Fibroblast of skin of right quadriceps (primary cell): ENCODE data around the gene FGFR3.

Experiments used
- DNase-seq: peaks from one replicate; pipeline ENCODE4 v3.0.0-alpha.2; 2013

The FGFR3 gene

DNA sequence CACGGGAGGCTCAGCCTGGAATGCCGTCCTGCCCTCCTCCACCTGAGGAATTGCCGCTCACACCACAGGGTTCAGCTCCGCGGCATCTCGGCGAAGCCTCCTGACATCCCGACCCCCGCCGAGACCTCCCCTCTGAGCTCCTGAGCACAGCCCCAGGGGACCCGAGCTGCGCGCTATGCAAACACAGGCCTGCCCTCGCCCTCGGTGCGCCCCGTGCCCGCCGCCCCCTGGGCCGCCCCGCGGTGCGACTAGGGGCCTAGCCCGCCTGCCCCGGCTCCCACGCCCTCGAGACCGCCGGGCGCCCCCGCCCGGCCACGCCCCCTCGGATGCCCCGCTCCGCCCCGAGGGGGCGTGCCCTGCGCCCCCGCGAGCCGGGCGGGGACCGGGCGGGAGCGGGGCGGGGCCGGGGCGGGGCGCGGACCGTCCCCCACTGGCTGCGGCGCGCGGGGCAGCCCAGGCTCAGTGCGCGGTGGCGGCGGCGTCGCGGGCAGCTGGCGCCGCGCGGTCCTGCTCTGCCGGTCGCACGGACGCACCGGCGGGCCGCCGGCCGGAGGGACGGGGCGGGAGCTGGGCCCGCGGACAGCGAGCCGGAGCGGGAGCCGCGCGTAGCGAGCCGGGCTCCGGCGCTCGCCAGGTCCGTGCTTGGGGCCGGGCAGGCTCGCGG is at the start of gene FGFR3:
TSS of gene FGFR3 (plus strand) at position 462 of the 664 bp plus-strand sequence. CDS start 642 bp downstream, outside the sequence.
- DNase-seq = peak; percentile 36

DNA sequence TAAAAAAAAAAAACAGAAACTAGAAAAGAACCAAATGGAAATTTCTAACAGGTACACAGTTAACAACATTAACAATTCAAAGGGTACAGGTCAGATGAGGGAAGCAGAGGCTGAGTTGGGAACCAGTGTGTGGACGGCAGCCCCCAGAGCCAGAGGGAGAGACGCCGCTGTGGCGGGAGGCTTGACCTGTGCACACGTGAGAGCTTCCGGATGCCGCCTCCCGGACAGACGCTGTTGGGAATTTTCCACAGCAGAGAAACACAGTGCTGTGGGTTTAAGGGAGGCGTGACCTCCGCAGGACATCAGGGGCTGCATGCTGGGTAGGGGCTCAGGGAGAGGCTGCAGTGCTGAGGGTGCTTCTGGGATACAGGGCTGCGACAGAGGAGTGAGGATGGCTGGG is 49.5 kb upstream of the FGFR3 start:
- no peak for DNase-seq

DNA sequence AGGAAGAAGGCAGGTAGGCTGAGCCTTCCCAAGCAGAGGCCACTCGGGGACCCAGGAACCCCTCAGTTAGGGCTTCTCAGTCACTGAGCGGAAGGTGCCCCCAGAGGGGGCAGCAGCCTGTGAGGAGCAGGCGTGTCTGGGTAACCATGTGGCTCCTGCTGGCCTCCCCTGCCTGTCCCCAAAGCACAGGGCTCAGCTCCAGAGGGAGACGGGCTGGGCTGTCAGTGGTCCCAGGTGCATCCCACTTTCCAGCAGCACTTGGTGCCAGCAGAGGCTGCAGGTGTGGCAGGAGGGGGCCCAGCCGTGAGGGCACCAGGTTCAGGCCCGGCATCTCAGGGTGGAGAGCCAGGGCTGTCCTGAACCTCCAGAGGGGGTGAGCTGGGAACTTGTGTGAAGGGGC is 49.1 kb upstream of the FGFR3 start:
- no peak for DNase-seq

DNA sequence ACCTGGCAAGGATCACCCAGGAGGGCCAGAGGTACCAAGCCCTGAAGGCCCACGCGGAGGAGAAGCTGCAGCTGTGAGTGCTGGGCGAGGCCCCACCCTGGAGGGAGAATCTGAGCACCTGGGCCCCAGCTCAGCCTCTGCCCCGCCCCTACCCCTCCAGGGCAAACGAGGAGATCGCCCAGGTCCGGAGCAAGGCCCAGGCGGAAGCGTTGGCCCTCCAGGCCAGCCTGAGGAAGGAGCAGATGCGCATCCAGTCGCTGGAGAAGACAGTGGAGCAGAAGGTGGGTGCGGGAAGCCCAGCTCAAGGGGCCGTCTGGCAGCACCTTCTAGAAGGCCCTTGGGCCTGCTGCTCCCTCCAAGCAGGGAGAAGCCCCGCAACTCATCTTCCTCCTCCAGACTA is 48.5 kb upstream of the FGFR3 start:
- DNase-seq = no peak

DNA sequence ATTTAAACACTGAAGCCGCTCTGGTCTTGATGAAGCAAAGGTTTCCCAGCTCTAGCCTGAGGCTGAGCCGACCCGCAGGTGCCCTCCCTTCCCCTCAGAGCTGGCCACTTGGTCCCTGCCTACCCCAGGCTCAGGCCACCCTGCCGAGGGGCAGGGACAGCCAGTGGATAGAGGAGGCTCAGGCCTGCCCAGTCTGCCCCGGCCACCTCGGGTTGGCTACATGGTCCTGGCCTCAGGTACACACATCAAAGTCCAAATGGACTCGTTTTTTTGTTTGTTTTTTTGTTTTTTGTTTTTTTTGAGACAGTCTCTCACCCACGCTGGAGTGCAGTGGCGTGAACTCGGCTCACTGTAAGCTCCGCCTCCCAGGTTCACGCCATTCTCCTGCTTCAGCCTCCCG is 47.9 kb upstream of the FGFR3 start:
- no peak for DNase-seq

DNA sequence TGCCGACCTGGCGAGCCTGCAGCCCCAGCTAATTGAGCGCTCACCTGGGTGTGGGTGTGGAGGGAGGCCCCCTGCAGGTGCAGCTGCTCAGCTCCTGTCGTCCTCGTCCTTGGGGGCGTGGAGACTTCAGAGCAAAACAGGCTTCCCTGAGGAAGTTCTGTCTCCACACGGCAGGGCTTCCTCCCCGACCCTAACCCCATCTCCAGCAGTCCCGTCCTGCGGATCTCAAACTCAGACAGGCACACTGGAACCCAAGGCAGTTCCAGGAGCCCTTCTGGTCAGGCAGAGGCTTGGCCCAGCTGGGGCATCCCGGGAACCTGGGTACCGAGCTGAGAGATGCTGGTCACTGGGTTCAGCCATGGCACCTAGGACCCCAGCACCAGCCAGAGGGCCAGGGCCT is 47.4 kb upstream of the FGFR3 start:
- DNase-seq = no peak

DNA sequence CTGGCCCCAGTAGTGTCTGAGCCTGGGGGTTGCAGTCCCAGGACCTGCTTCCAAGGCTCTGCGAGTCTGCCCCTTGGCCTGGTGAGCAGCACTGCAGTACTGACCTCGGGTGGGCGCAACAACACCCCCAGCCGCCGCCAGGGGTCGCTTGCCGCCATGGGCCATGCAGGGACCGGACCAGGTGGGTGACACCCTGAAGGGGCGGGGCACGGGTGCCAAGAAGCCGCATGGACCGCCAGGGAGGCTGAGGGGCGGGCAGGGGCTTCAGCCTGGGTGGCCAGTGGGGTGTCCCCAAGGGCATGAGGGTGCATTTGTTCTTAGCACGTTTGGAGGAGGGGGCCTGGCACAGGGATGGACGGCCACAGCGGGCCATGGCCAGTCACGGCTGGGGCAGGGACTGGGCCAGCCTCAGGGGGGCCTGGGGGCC is 46.8 kb upstream of the FGFR3 start:
- DNase-seq = peak; percentile 56

DNA sequence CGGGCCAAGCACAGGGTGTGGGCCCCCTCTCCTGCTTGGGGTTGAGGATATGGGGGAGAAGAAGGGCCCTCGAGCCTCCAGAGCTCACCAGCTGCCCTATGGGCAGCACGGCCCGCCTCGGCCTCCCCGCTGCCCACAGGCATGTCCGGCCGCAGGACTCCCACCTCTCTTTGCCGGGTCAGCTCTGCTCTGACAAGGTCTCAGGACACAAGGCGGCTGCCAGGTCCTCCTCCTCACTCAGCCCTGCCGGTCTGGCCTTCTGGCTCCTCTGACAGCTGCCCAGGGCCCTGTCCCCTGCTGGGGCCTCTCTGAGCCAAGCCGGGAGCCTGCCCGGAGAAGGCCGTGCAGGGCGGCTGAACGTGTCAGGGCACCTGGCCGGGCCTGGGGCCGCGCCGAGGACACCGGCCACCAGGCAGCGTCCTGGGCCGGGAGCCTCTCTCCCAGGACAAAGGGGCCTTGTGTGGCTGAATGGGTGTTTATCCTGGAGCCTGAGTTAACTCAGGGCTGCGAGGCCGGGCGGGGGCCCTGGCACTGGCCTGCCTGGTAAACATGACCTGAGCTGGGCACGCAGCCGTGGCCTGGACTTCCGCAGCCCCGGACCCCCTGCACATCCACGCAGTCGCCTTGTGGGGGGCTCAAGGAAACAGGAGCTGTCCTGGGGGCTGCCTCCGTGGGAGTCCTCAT is 46.0 kb upstream of the FGFR3 start:
- DNase-seq = no peak

DNA sequence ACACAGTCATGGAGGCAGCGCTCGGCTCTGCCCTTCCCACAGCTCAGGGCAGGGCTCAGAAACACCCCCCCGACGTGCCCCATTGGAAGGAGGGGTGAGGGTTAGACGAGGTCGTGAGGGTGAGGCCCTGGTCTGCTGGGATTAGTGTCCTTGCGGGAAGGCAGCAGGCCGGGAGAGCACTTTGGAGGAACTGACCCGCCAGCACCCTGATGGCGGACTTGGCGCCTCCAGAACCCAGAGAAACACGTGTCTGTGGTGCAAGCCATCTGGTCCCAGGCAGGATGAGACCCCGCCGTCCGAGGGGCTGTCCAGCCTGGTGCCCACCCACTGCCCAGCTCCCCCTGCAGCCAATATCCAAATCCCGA is 45.5 kb upstream of the FGFR3 start:
- DNase-seq = no peak

DNA sequence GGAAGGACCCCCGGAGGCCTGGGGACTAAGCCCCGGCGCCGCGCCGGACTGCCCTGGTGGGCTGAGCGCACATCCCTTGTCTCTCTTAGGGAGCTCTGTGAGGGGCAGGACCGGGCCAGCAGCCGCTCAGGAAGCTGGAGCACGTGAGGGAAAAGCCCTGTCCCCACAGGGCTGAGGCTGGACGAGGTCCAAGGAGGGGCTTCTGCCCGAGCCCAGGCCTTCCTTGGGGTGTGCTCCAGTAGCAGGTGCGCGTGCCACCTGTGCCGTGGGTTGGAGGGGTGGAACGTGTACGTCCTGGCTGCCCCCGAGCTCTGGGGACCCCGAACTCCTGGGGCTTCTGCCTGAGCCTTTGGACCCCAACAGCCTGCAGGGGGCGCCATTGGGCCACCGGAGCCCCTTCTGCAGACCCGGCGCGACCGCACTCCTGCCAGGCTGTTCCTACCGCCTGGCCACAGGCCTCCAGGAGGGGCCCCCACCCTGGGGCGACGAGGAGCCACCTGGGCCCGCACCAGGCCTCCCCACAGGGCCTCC is 44.6 kb upstream of the FGFR3 start:
- DNase-seq = peak; percentile 56

DNA sequence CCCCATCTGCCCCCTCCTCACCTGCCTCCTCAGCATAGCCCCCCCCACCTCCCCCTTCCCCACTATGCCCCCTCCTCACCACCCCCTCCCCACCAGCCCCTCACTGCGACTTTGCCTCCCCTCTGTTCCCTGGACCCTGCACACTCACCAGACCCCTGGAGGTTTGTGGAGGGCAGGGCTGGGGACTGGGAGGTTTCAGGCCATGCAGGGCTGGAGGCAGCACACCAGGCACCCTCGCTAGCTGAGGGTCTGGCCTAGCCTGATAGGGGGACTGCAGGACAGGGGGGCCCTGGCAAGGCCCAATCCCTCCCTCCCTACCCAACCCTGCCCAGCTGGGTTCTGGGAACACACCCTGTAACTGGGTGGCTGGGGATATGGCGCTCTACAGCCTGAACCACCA is 43.7 kb upstream of the FGFR3 start:
- no peak for DNase-seq

DNA sequence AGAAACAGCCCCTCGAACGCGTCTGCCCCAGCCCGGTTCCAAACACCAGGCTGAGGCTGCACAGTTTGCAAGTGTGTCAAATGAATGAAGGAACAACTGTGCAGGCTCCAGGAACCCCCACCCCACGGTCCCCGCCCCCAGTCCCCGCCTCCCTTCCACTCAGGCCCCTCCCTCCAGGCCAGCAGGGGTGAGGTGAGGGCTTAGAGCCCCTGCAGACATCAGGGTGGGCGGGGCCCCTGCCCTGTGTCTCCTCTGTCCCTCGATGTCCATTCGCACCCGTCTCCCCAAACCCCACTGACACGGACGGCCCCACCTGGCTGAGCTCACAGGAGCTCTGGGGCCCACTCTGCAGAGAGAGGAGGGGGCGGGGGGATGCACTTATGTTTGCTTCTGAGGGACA is 43.3 kb upstream of the FGFR3 start:
- DNase-seq = no peak

DNA sequence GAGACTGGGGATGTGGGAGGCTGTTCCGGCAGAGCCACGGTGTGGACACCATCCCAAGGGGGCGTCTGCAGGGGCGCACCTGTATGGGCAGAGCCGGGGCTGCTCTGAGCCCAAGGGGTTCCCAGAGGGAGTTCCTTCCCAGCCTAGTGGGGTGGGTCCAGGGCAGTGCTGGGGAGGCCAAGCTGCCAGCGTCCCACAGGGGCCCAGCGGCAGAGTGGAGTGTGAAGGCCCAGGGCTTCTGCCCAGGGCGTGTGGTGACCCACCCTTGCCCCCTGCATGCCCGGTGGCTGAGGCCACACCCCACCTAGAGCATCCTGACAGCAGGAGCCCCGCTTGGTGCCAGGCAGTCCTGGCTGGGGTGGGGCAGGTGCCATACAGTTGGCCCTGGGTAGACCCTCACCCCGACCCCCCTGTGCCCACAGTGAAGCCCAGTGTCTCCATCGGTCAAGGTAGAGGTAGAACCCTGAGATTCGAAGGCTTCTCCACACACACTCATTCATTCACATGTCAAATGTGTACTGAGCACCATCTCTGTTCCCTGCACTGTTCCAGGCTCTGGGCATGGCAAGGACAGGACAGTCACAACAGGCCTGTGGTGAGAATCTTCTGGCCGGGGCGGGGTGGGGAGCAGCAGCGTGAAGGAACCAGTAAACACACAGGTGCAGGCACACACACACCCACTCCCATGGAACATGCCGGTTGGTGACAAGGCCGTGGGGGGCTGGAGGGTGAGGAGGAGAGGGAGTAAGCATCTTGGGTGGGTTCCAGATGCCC is 42.5 kb upstream of the FGFR3 start:
- DNase-seq = no peak

DNA sequence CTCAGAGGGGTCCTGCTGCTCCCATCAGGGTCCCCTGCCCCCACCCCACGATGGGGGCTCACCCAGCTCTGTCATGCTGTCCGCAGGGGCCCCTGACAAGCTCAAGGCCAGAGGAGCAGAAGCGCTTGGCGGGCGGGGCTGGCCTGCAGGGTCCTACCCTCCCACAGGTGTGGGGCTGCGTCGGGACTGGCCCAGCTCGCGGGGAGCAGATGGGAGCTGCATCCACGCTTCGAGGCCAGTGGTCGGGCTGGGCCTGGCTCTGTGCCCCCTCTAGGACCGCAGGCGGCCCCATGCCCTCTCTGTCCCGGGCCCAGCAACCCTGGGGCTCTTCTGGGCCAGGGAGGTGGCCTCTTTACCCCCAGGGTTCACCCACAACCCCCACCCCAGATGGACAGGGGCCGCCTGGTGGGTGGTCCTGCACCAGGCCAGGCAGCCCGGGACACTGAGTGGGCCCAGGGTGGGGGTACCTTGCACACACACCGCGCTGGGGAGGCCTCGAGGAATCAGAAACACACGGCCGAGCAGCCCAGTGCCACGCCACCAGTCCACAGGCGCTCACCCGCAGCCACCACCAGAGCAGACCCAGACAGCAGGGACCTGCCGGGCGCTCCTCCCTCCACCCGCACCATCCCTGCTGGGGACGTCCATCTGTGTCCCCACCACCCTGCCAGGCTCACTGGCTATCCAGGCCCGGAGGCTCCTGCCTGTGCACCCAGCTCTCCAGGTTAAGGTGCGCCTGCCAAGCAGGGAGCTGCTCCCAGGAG is 41.8 kb upstream of the FGFR3 start:
- no peak for DNase-seq

DNA sequence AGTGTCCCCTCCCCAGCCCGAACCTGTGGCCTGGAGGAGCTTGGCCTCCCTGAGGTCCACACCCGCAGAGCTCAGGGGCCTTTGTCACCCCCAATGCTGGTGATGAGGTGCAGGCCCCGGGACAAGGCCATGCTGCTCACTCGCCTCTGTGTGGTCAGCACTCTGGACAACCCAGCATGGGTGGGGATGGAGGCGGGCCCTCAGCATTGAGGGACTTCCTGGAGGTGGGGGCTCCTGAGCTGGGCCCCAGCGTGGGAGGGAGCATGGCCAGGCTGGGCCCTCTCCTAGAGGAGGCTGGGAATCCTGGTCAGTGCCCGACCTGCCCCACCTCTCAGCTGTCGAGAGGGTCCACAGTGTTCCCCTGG is 41.2 kb upstream of the FGFR3 start:
- DNase-seq = no peak

DNA sequence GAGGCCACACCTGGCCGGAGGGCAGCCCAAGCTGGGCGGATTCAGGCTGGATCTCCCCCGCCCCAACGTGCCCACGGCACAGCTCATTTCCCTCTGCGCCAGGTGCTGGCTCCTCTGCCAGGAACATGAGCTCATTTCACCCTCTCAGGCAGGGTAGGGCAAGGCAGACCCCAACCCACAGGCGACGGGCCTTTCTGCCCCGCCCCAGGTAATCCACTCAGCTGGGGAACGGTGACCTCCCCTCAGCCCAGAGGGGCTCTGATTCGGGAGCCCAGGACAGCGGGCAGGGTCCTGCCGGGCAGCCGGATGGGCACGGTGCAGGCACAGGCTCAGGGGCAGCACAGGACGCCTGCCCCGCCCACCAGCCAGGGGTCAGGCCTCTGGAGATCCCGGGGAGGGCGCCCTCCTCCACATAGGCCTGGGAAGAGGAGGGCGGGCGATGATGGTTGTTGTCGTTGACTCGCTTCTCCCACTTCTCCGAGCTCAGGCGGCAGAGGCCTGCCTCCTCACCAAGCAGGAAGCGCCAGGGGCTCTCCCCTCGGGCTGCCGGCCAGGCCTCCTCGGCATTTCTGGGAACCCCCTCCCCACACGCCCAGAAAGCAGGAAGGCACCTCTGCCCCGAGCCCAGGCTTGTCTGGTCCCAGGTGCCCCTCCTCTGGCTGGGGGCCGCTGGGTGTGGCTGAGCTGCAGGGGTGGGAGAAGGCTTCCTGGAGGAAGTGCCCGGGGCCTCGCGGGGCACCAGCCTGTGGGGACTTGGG is 40.6 kb upstream of the FGFR3 start:
- DNase-seq = no peak

DNA sequence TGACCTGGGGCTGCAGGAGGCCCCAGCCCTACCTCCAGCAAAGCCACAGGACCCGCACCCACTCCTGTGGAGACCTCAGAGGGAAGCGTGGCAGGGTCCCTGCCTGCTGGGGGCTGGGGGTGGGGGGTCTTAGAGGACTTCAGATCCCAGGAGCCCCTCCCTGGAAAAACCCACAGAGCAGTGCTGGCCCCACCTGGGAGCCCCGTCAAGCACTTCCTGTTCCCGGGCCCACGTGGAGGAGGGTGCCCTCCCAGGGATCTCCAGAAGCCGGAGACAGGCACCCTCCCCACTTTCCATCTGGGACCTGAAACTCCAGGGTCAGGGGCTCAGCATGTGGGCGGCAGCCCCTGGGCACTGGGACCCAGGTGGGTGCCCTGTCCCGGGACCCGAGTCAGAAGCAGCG is 39.8 kb upstream of the FGFR3 start:
- DNase-seq = no peak

DNA sequence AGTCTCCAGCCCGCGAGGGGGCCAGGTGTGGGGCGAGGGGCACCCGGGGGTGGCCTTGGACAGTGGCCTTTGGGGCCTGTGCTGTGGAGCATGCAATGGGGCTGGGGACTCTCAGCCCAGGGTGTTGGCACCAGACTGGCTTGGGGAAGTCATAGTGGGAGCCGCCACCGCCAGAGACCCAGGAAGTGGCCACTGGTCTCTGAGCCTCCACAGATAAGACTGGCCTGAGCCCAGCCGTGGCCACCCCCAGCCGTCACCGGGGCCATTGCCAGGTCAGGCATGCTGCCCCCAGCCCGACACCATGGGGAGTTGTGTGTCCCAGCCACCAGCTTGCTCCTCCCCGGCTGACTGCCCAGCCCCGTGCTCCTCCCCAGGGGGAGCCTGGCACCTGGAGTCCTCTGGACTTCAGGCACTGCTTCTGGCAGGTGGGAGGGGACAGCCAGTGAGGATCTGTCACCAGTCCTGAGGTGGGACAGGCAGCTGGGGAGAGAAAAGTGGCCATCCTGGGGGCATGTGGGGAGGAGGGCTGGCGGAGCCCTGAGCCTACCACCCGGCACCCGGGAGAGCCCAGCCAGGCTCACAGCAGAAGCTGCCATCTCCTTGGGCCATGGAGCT is 39.3 kb upstream of the FGFR3 start:
- DNase-seq = no peak

DNA sequence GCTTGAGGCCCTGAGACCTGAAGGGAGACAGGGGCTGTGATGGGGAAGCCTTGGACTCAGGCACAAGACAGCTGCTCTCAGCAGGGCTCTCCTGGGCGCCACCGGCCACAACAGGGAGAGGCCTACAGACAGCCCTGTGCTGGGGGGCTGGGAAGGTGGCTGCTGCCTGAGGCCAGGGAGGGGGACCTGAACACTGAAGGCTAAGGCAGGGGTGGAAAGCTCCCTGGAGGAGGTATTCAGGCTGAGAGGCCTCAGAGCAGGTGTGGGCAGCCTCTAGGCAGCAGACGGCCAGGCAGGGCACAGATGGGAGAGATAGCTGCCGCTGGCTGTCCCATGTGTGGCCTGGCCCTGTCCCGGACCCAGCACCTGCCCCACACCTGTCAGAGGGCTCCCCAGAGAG is 38.8 kb upstream of the FGFR3 start:
- DNase-seq = no peak

DNA sequence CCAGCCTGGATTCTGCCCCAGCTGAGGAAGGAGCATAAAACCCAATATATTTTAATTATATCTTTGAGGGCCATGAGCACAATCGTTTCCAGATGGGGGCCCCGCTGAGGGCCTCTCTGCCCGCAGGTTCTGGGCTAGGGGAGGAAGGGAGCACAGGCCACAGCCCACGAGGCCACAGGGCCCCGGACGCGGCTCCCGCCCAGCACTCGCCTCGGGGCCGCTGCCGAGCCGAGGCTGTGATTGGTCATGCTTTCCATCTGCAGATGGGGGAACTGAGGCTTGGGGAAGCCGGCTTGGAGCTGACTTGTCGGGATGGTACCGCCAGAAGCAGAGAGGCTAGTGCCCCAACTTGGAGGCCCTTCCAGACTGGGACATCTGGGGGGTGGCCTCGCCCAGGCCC is 37.8 kb upstream of the FGFR3 start:
- DNase-seq = no peak

DNA sequence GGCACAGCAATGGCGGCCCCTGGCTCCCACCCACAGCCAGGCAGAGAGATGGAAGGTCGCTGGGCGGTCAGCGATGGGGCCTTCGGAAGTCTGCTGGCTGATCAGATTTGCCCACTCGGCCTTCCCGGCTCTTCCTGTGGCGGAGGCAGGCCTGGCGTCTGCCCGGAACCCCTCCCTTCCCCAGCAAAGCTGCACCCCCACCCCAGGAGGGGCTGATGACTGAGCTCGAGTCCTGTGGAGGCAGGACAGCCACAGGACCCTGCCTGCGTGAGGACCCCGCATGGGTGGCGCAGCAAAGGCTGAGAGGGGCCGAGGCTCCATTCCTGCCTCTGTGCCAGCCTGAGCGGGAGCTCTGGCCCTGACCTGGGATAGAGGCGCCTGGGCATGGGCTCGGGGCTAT is 37.0 kb upstream of the FGFR3 start:
- no peak for DNase-seq
